GM12878 (cell line): ENCODE data around the gene FAM184B. TPM values are rescaled to one million over a fixed set of nuclear protein-coding genes. Genes with fewer than 3 reads are reported as not detected.

ENCODE experiments used
- CHD4 ChIP-seq: fragments of 200-600 bp; sonication (generic); IDR thresholded peaks from 2 replicates; pipeline ENCODE4 v1.6.1; 2016; ENCODE audit warnings: mild to moderate bottlenecking
- ESRRA ChIP-seq: IDR thresholded peaks from 2 replicates; pipeline ENCODE4 v1.6.1; 2012; ENCODE audit warnings: mild to moderate bottlenecking, low read length, improper control_type of control experiment
- NFXL1 ChIP-seq: fragments of 450-650 bp; IDR thresholded peaks from 2 replicates; pipeline ENCODE4 v1.6.1; 2017; ENCODE audit warnings: antibody characterized with exemption, mild to moderate bottlenecking, borderline replicate concordance
- ZNF384 ChIP-seq: IDR thresholded peaks from 2 replicates; pipeline ENCODE4 v1.6.1; 2012; ENCODE audit warnings: low read depth, mild to moderate bottlenecking, low read length, improper control_type of control experiment, borderline replicate concordance
- ZZZ3 ChIP-seq: IDR thresholded peaks from 2 replicates; pipeline ENCODE4 v1.6.1; 2011; ENCODE audit warnings: low read depth; ENCODE audit not compliant: control insufficient read depth, insufficient read length
- polyA plus RNA-seq, 11 experiments: library from polyadenylated mRNA; depleted of rRNA in 4 of 11; unstranded in 6 of 11; stranded (reverse) in 5 of 11; fragments of >200 nt; fragmentation: Nextera tagmentation in 4 of 11; fragmentation: Illumina TruSeq in 1 of 11; extraction: Ambion mirVana in 4 of 11; extraction: Trizol in 1 of 11; gene quantifications; 1 replicate in 1 of 11; 2 replicates in 10 of 11; pipeline versions ENCODE4 v1.2.1 to v1.2.3, GENCODE V29; 2011 to 2016; ENCODE audit warnings: inconsistent platforms in 2 of 11, missing spikeins in 2 of 11, low read depth in 1 of 11
- total RNA-seq, 4 experiments: library from RNA; depleted of rRNA in 3 of 4; stranded (reverse); fragments of >200 nt in 3 of 4; fragmentation: Illumina TruSeq in 1 of 4; extraction: Trizol in 1 of 4; gene quantifications; 2 replicates each; pipeline versions ENCODE4 v1.2.1 to v1.2.3, GENCODE V29; 2013 to 2021
- TF ChIP-seq, protein P1 (sequence below): fragments of 450-650 bp; conservative IDR thresholded peaks from 2 replicates; pipeline ENCODE4 v1.6.1; 2017; ENCODE audit warnings: mild to moderate bottlenecking, moderate library complexity
- TF ChIP-seq, protein P2 (sequence below): fragments of 450-650 bp; formaldehyde crosslinking; IDR thresholded peaks from 2 replicates; pipeline ENCODE4 v1.4.0; 2020; ENCODE audit warnings: mild to moderate bottlenecking, moderate library complexity

Gene FAM184B
- total and polyA plus RNA-seq, 10 of the 15 experiments (the other 5 are each of a cell fraction or from before 2014, with no cell fraction given) = under 0.01 TPM; not detected in 9

DNA sequence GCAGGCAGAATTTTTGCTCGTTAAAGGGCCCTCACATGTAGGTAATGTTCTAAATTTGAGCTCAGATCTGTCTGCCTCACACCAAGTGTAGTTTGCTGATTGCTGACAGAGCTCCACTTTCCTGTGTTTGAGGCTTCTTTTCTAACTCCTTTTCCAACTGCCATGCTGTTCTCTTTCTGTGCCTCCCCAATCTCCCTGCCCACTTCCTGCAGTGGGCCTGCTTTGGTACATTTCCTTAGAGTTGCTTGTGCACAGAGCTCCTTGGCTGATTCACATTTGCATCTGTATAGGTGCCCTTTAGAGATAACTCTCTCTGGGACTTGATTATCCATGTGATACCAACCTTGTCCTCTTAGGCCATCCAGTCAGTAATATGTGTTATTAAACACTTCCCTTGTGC, 162.5 kb downstream of the FAM184B start (continued):
- TF ChIP-seq ESRRA (no peak), NFXL1 (no peak), CHD4 (no peak), ZZZ3 (no peak), ZNF384 (no peak)
- TF ChIP-seq, protein P1, sequence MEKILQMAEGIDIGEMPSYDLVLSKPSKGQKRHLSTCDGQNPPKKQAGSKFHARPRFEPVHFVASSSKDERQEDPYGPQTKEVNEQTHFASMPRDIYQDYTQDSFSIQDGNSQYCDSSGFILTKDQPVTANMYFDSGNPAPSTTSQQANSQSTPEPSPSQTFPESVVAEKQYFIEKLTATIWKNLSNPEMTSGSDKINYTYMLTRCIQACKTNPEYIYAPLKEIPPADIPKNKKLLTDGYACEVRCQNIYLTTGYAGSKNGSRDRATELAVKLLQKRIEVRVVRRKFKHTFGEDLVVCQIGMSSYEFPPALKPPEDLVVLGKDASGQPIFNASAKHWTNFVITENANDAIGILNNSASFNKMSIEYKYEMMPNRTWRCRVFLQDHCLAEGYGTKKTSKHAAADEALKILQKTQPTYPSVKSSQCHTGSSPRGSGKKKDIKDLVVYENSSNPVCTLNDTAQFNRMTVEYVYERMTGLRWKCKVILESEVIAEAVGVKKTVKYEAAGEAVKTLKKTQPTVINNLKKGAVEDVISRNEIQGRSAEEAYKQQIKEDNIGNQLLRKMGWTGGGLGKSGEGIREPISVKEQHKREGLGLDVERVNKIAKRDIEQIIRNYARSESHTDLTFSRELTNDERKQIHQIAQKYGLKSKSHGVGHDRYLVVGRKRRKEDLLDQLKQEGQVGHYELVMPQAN = no peak
- TF ChIP-seq, protein P2, sequence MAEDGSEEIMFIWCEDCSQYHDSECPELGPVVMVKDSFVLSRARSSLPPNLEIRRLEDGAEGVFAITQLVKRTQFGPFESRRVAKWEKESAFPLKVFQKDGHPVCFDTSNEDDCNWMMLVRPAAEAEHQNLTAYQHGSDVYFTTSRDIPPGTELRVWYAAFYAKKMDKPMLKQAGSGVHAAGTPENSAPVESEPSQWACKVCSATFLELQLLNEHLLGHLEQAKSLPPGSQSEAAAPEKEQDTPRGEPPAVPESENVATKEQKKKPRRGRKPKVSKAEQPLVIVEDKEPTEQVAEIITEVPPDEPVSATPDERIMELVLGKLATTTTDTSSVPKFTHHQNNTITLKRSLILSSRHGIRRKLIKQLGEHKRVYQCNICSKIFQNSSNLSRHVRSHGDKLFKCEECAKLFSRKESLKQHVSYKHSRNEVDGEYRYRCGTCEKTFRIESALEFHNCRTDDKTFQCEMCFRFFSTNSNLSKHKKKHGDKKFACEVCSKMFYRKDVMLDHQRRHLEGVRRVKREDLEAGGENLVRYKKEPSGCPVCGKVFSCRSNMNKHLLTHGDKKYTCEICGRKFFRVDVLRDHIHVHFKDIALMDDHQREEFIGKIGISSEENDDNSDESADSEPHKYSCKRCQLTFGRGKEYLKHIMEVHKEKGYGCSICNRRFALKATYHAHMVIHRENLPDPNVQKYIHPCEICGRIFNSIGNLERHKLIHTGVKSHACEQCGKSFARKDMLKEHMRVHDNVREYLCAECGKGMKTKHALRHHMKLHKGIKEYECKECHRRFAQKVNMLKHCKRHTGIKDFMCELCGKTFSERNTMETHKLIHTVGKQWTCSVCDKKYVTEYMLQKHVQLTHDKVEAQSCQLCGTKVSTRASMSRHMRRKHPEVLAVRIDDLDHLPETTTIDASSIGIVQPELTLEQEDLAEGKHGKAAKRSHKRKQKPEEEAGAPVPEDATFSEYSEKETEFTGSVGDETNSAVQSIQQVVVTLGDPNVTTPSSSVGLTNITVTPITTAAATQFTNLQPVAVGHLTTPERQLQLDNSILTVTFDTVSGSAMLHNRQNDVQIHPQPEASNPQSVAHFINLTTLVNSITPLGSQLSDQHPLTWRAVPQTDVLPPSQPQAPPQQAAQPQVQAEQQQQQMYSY (CRISPR knock-in tag) = no peak
